Lung (tissue), 12 donors: ENCODE results near the gene DTX4. TPM values are rescaled to one million over a fixed set of nuclear protein-coding genes. Genes with fewer than 3 reads are reported as not detected.

Experiments used
- ATAC-seq: fragments of 200-7000 bp; cut with Tn5 transposase; one replicate; pipeline ENCODE4 v1.9.1; 2020; ENCODE audit warnings: moderate number of reproducible peaks; ENCODE audit not compliant: insufficient read depth, low FRiP score
- DNase-seq, 3 donors: peaks; one replicate each; pipeline ENCODE4 v3.0.0-alpha.2; 2013 to 2017
- H3K27ac ChIP-seq, 2 donors: one replicate each; pipeline ENCODE4 v1.5.1; 2013; ENCODE audit warnings: mild to moderate bottlenecking in 2 of 2, moderate library complexity in 2 of 2, control low read depth in 1 of 2, inconsistent platforms in 1 of 2, low read depth in 1 of 2, low read length in 1 of 2
- H3K27me3 ChIP-seq, 3 donors: one replicate each; pipeline ENCODE4 v1.5.1; 2013; ENCODE audit warnings: low read length in 2 of 3; ENCODE audit not compliant: control insufficient read depth in 3 of 3, insufficient read depth in 3 of 3
- H3K36me3 ChIP-seq, 4 donors: one replicate each; pipeline ENCODE4 v1.5.1; 2013; ENCODE audit warnings: low read length in 4 of 4, mild to moderate bottlenecking in 1 of 4, moderate library complexity in 1 of 4; ENCODE audit not compliant: control insufficient read depth in 4 of 4, insufficient read depth in 4 of 4
- H3K4me1 ChIP-seq, 5 donors: one replicate each; pipeline ENCODE4 v1.5.1; 2013; ENCODE audit warnings: low read length in 5 of 5, mild to moderate bottlenecking in 2 of 5, moderate library complexity in 1 of 5; ENCODE audit not compliant: control insufficient read depth in 5 of 5, insufficient read depth in 5 of 5
- H3K4me3 ChIP-seq: one replicate; pipeline ENCODE4 v1.5.1; 2013; ENCODE audit warnings: mild to moderate bottlenecking, control low read depth, moderate library complexity
- H3K9ac ChIP-seq, 2 donors: one replicate each; pipeline ENCODE4 v1.5.1; 2013; ENCODE audit warnings: low read length in 2 of 2, control low read depth in 1 of 2; ENCODE audit not compliant: insufficient read depth in 1 of 2
- H3K9me3 ChIP-seq, 4 donors: one replicate each; pipeline ENCODE4 v1.5.1; 2013; ENCODE audit warnings: low read length in 3 of 4, mild to moderate bottlenecking in 1 of 4, moderate library complexity in 1 of 4; ENCODE audit not compliant: control insufficient read depth in 4 of 4, insufficient read depth in 3 of 4
- WGBS, 2 donors: extraction: QIAGEN DNeasy Blood & Tissue Kit; methylation state at CpG; one replicate each; pipeline ENCODE4 v1.1.7; 2013; 5-methylcytosine and 5-hydroxymethylcytosine counted together
- polyA plus RNA-seq, 2 donors: library from polyadenylated mRNA; stranded (reverse); fragments of 200-250 nt; gene quantifications; one replicate each; pipeline ENCODE4 v1.2.1, GENCODE V29; 2013
- total RNA-seq, 2 donors: library from RNA; depleted of rRNA in 1 of 2; stranded (reverse); fragments of >200 nt in 1 of 2; gene quantifications; one replicate each; pipeline ENCODE4 v1.2.1, GENCODE V29; 2014 to 2021
- TF ChIP-seq, protein P1 (sequence below): IDR thresholded peaks from 2 replicates; pipeline ENCODE4 v1.5.1; 2012; ENCODE audit warnings: mild to moderate bottlenecking; ENCODE audit errors: control extremely low read depth, extremely low read depth
- donor health status: control.
- donor health status: control.
- donor health status: Bipolar disorder and iron deficiency.
- donor health status: healthy.
- donor health status: DM: yes; HTN: yes; CAD: no.

The DTX4 gene
- total and polyA plus RNA-seq, 4 donors, result 14.7 to 51.6 (median 34.8) TPM

GRCh38 chr11:59199546-59200422, 27.9 kb downstream of the DTX4 start:
- TF ChIP-seq, protein P1, sequence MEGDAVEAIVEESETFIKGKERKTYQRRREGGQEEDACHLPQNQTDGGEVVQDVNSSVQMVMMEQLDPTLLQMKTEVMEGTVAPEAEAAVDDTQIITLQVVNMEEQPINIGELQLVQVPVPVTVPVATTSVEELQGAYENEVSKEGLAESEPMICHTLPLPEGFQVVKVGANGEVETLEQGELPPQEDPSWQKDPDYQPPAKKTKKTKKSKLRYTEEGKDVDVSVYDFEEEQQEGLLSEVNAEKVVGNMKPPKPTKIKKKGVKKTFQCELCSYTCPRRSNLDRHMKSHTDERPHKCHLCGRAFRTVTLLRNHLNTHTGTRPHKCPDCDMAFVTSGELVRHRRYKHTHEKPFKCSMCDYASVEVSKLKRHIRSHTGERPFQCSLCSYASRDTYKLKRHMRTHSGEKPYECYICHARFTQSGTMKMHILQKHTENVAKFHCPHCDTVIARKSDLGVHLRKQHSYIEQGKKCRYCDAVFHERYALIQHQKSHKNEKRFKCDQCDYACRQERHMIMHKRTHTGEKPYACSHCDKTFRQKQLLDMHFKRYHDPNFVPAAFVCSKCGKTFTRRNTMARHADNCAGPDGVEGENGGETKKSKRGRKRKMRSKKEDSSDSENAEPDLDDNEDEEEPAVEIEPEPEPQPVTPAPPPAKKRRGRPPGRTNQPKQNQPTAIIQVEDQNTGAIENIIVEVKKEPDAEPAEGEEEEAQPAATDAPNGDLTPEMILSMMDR, result no peak
- H3K9ac ChIP-seq, result no peak overlapping the region
- no peaks in the 10 kb centered on the region for H3K27me3 ChIP-seq
- no peak overlapping the region for H3K4me3 ChIP-seq
- peaks cover 0 to 80% (median 34%) of the 10 kb centered on the region in 4 donors for H3K36me3 ChIP-seq
- H3K9me3 ChIP-seq, result no peaks in the 10 kb centered on the region
- H3K27ac ChIP-seq, result peak overlapping the region in 1 of 2 donors; percentile 41
- peak in 2 of 3 donors; percentile 55 to 65 for DNase-seq
- H3K4me1 ChIP-seq, result peaks cover 0 to 49% (median 23%) of the 10 kb centered on the region in 5 donors
- ATAC-seq, result no peak
- 76 to 79% methylated on average over 14 of the region's 14 CpGs for WGBS, 2 donors

GRCh38 chr11:59200423-59200746, 28.5 kb downstream of the DTX4 start:
- Histone ChIP-seq H3K9ac (no peak overlapping the region), H3K4me3 (no peak overlapping the region), H3K4me1 (peaks cover 0 to 49% (median 23%) of the 10 kb centered on the region in 5 donors), H3K9me3 (no peaks in the 10 kb centered on the region), H3K27me3 (no peaks in the 10 kb centered on the region), H3K27ac (no peak overlapping the region), H3K36me3 (peaks cover 0 to 80% (median 34%) of the 10 kb centered on the region in 4 donors)
- TF ChIP-seq, protein P1, result no peak
- ATAC-seq (no peak), DNase-seq (no peak)
- WGBS, 2 donors, result 30 to 41% methylated on average over 4 of the region's 4 CpGs

DNA sequence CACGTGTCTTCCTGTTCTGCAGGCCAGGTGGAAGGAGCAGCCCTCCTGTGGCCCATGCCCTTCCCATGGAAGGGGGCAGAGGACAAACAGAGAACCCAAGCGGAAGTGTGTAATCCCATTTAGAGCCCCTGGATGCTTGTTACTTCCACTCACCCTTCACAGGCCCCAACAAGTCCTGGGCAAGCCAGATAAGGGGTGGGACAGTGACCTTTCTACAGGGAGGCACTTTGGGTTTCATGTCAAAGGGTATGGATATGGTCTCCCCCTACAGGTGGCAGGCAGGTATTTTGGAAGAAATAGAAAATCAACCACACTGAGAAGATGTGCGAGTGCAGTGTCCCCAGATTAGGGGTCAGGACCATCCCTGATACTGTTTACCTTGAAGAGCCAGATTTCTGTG, 29.4 kb downstream of the DTX4 start:
- peak overlapping the region in 1 of 2 donors; percentile 10 for H3K27ac ChIP-seq
- no peak overlapping the region for H3K4me3 ChIP-seq
- no peaks in the 10 kb centered on the region for H3K9me3 ChIP-seq
- WGBS, 2 donors, result 87 to 90% methylated on average over 3 of the region's 3 CpGs
- no peak for ATAC-seq
- H3K4me1 ChIP-seq, result peaks cover 0 to 49% (median 23%) of the 10 kb centered on the region in 5 donors
- no peak for DNase-seq
- H3K27me3 ChIP-seq, result no peaks in the 10 kb centered on the region
- H3K9ac ChIP-seq, result no peak overlapping the region
- peaks cover 0 to 78% (median 35%) of the 10 kb centered on the region in 4 donors for H3K36me3 ChIP-seq
- TF ChIP-seq, protein P1, result no peak
